HUES48 (cell line): ENCODE measurements around the gene ENOX1.

Experiments
- H3K27ac ChIP-seq: one replicate; pipeline ENCODE4 v1.7.0; 2013; ENCODE audit warnings: low read depth, low read length, inconsistent platforms
- H3K27me3 ChIP-seq: 2 replicates; pipeline ENCODE4 v1.6.1; 2013; ENCODE audit warnings: mild to moderate bottlenecking, low read length; ENCODE audit not compliant: control insufficient read depth, insufficient read depth
- H3K36me3 ChIP-seq: 2 replicates; pipeline ENCODE4 v1.6.1; 2013; ENCODE audit warnings: low read length; ENCODE audit not compliant: control insufficient read depth, insufficient read depth
- H3K4me1 ChIP-seq: 2 replicates; pipeline ENCODE4 v1.6.1; 2013; ENCODE audit warnings: mild to moderate bottlenecking, low read length; ENCODE audit not compliant: control insufficient read depth, insufficient read depth
- H3K4me3 ChIP-seq: 2 replicates; pipeline ENCODE4 v1.5.1; 2013; ENCODE audit warnings: mild to moderate bottlenecking, low read depth, low read length
- H3K9ac ChIP-seq: 2 replicates; pipeline ENCODE4 v1.6.1; 2013; ENCODE audit warnings: mild to moderate bottlenecking, low read depth, low read length, moderate library complexity
- H3K9me3 ChIP-seq: 2 replicates; pipeline ENCODE4 v1.6.1; 2013; ENCODE audit warnings: low read length; ENCODE audit not compliant: control insufficient read depth, insufficient read depth

Gene ENOX1

DNA sequence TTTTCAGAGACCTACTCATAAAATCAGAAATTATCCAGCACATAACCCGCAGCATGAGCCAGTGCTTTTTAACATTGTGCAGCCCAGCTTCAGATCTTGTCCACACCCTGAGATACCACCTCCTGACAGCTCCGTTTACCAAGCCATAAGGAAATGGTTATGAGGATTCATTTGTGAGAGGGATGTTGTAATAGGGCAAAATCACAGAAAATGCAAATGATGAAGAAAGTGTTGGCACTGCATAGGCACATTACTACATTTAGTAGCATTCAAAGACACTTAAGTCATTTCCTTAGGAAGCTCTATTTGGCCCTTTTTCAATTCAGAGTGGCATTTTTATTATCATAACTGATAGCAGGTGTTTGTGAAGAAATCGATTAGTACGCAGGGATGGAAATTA, 485.9 kb downstream of the ENOX1 start:
- H3K27ac ChIP-seq, result no peak overlapping the region
- no peak overlapping the region for H3K4me3 ChIP-seq
- no peaks in the 10 kb centered on the region for H3K36me3 ChIP-seq
- no peaks in the 10 kb centered on the region for H3K9me3 ChIP-seq
- H3K9ac ChIP-seq, result no peak overlapping the region
- H3K27me3 ChIP-seq, result no peaks in the 10 kb centered on the region
- peaks cover 7% of the 10 kb centered on the region for H3K4me1 ChIP-seq

DNA sequence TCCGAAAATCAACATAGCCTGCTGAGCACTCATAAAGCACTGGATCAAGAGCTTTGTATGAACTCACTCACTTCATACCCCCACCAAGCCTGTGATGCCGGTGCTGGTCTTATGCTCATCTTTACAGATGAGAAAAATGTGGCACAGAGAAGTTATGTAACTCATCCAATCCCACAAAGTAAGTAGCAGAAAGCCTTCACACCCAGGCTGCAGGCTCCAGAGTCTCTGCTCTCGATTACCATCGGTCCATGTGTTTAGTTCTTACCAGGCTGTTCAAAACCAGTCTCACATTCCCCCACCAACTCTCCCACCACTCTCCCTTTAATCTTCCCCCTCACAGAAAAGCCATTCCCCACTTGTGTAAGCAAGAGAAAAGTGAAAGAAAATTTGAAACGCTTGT, 487.4 kb downstream of the ENOX1 start:
- H3K4me3 ChIP-seq, result no peak overlapping the region
- H3K9me3 ChIP-seq, result no peaks in the 10 kb centered on the region

DNA sequence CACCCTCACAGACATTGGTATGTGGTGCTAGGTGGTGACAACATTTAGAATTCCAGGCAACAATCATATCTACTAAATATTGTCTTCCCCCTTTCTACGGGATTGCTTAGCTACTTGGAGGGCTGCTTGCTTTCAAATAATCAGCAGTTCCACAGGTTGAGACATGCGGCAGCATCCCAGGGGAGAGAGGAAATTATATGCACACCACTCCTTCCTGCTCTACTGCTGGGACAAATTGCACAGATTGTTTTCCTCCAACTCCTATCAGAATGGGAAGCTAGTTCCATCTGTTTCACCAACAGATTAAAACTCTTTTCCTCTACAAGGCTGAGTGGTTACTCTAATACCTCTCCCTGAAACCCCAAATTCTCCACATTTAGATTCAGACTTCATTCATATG, 488.0 kb downstream of the ENOX1 start:
- no peak overlapping the region for H3K27ac ChIP-seq
- peaks cover 3% of the 10 kb centered on the region for H3K4me1 ChIP-seq
- no peak overlapping the region for H3K4me3 ChIP-seq
- H3K36me3 ChIP-seq, result no peaks in the 10 kb centered on the region
- no peak overlapping the region for H3K9ac ChIP-seq
- H3K27me3 ChIP-seq, result no peaks in the 10 kb centered on the region
- H3K9me3 ChIP-seq, result no peaks in the 10 kb centered on the region

More for the DNA sequence above, 487.4 kb downstream of the ENOX1 start:
- Histone ChIP-seq H3K27me3 (no peaks in the 10 kb centered on the region), H3K36me3 (no peaks in the 10 kb centered on the region), H3K9ac (no peak overlapping the region), H3K4me1 (peaks cover 3% of the 10 kb centered on the region), H3K27ac (no peak overlapping the region)

DNA sequence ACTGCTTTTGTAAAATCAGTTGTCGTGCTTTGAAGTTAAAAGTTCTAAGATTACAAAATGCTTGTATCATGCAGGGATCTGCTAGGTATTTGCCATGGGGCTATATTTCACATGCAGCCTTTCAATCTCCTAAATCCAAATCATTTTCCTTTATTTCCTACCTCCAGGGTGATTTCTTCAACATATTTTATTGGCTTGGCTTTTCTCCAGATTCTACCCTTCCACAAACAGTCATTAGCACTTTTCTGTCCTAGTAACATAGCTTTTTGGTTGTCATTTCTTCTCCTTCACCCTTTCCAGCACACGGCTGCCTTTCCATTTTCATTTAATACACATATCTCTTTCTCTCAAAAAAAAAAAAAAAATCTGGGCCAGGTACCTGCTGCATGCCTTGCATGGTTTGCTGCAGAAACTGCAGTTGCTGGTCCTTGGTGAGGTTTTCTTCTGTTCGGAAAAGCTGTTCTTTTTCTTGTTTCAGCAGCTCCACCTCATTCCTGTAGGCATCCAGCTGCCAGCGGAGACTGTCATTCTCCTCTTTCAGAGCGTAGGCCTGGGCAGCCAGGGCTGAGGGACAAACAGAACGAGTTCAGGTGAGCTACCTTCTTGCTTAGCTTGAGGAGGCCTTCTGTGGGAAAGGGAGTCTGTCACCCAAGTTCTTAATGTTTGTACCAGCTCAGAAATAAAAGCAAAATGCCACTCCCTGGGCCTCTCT, 488.6 kb downstream of the ENOX1 start:
- Histone ChIP-seq H3K4me1 (peaks cover under 1% of the 10 kb centered on the region), H3K4me3 (no peak overlapping the region)

DNA sequence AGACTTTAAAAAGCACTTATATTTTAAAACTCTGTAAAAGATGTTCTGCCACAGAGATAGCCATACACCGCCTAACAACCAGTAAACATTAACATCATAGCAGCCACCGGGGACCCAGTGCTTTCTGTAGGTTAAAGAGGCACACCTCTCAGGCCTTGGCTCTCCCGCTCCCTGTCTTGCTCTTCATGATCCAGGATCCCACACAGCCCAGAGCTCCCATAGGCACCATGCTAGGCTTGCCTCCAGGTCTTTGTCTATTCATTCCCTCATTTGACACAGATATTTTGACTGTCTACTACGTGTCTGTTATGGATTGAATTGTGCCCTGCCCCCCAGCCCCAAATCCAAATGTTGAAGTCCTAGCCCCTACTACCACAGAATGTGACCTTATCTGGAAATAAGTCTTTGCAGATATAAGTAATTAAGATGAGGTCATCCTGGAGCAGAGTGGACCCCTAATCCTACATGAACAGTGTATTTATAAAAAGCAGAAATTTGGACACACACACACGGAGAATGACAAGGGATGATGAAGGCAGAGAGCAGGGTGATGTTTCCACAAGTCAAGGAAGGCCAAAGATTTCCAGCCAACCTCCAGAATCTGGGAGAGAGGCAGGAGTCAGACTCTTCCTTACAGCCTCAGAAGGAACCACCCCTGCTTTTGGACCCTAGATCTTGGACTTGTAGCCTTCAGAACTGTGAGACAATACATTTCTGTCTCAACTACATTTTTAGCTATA, 490.8 kb downstream of the ENOX1 start:
- Histone ChIP-seq H3K9me3 (no peaks in the 10 kb centered on the region), H3K4me1 (no peaks in the 10 kb centered on the region; the same call in 1 of the 2 replicates), H3K27ac (no peak overlapping the region), H3K9ac (no peak overlapping the region), H3K4me3 (no peak overlapping the region), H3K27me3 (no peaks in the 10 kb centered on the region), H3K36me3 (no peaks in the 10 kb centered on the region)

More for the DNA sequence above, 488.6 kb downstream of the ENOX1 start:
- Histone ChIP-seq H3K9ac (no peak overlapping the region), H3K36me3 (no peaks in the 10 kb centered on the region), H3K27ac (no peak overlapping the region), H3K9me3 (no peaks in the 10 kb centered on the region), H3K27me3 (no peaks in the 10 kb centered on the region)

DNA sequence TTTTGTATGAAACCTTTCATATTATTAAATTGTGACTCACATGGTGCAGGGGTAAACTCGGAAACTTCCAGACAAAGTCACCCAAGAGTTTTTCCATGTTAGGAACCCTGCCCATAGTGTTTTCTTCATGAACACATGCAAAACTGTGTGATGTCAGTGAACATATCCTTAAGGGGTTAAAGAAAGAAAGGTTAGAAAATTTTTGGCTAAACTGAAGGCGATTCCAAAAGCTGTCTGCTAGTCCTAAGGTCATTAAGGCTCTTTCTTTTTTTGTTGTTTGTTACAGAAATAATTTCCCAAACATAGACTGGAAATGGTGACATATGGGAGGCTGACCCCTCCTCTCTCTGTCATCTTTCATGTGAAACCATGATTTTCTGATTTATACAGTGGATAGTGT, 491.5 kb downstream of the ENOX1 start:
- H3K27ac ChIP-seq, result no peak overlapping the region
- no peaks in the 10 kb centered on the region for H3K36me3 ChIP-seq
- no peaks in the 10 kb centered on the region; the same call in 1 of the 2 replicates for H3K4me1 ChIP-seq
- no peaks in the 10 kb centered on the region for H3K27me3 ChIP-seq
- H3K9me3 ChIP-seq, result no peaks in the 10 kb centered on the region
- H3K4me3 ChIP-seq, result no peak overlapping the region
- H3K9ac ChIP-seq, result no peak overlapping the region

DNA sequence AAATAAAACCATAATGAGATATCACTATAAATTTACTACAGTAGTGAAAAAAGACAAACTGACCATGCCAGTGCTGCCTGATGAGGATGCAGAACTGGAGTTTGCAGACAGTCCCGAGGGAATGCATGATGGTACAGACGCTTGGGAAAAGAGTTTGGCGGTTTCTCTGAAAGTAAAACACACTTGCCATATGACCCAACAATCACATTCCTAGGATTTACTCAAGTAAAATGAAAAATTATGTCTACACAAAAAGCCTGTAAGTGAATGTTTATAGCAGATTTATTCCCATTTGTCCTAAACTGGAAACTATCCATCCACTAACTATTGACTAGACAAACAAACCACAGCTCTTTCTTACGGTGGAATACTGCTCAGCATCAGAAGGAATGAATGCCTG, 492.4 kb downstream of the ENOX1 start:
- no peaks in the 10 kb centered on the region; the same call in 1 of the 2 replicates for H3K4me1 ChIP-seq
- H3K4me3 ChIP-seq, result no peak overlapping the region
- no peaks in the 10 kb centered on the region for H3K27me3 ChIP-seq
- H3K27ac ChIP-seq, result no peak overlapping the region
- H3K9me3 ChIP-seq, result no peaks in the 10 kb centered on the region
- no peak overlapping the region for H3K9ac ChIP-seq
- H3K36me3 ChIP-seq, result no peaks in the 10 kb centered on the region

DNA sequence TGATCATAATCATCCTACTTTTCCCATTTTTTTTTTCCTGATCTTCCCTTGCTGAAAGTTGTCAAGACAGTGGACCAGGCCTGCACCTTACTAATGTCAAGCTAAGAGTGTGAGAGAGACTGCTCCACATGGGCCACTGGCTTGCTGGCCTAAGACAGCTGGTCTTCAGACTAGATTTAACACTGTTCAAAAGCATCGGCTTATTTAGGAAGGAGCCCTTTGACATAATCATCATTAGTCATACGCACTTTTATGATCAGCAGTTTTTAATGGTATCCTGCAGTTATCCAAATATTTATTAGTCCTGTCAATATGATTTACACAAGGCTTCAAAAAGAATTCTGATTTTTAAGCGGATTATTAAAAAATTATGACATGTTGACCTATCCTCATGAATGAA, 492.8 kb downstream of the ENOX1 start:
- H3K4me3 ChIP-seq, result no peak overlapping the region
- H3K36me3 ChIP-seq, result no peaks in the 10 kb centered on the region
- H3K27me3 ChIP-seq, result no peaks in the 10 kb centered on the region
- H3K9ac ChIP-seq, result no peak overlapping the region
- H3K4me1 ChIP-seq, result no peaks in the 10 kb centered on the region; the same call in 1 of the 2 replicates
- no peak overlapping the region for H3K27ac ChIP-seq
- H3K9me3 ChIP-seq, result no peaks in the 10 kb centered on the region

DNA sequence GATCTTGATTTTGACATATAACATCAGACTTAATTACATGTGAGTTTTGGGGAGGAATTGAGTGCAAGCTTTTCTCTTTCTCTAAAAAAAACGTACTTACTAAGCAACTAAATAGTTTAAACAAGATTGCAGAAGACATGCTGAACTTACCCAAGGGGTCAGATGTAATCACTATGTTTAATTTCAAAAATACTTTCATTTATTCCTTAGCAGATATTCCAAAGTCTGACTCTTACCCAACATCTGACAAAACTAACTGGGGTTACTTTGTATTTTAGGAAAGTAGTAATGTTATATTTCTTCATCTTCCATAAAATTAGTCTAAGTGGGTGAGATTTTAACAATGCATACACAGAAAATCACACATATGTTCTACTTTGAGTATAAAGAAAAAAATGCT, 493.2 kb downstream of the ENOX1 start:
- Histone ChIP-seq H3K4me3 (no peak overlapping the region), H3K9me3 (no peaks in the 10 kb centered on the region), H3K27ac (no peak overlapping the region)

DNA sequence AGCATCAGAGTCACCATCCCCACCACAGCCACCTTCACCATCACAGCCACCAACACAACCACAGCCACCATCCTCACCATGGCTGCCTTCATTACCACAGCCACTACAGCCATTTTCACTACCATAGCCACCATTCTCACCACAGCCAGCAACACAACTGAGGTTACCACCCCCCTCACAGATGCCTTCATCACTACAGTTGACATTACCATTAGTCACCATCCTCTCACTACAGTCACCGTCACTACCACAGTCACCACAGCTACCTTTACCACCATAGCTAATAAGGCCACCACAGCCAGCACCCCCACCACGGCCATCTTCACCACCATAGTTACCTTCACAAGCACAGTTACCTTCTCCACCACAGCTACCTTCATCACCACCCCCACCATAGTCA, 493.8 kb downstream of the ENOX1 start:
- H3K27ac ChIP-seq, result no peak overlapping the region

More for the DNA sequence above, 493.2 kb downstream of the ENOX1 start:
- Histone ChIP-seq H3K36me3 (no peaks in the 10 kb centered on the region), H3K4me1 (no peaks in the 10 kb centered on the region; the same call in 1 of the 2 replicates), H3K9ac (no peak overlapping the region), H3K27me3 (no peaks in the 10 kb centered on the region)

More for the DNA sequence above, 493.8 kb downstream of the ENOX1 start:
- Histone ChIP-seq H3K4me3 (no peak overlapping the region), H3K4me1 (no peaks in the 10 kb centered on the region; the same call in 1 of the 2 replicates), H3K9ac (no peak overlapping the region), H3K36me3 (no peaks in the 10 kb centered on the region), H3K27me3 (no peaks in the 10 kb centered on the region), H3K9me3 (no peaks in the 10 kb centered on the region)
